Kidney (tissue), 14 donors: ENCODE data around the gene LTC4S. TPM values are rescaled to one million over a fixed set of nuclear protein-coding genes. Genes with fewer than 3 reads are reported as not detected.

ENCODE experiments used
- DNase-seq, 5 donors: peaks; one replicate each; pipeline ENCODE4 v3.0.0-alpha.2; 2013 to 2020
- FAIRE-seq: peaks from 2 replicates; lab custom pipeline; 2012; peaks lifted over from hg19 to GRCh38; lab: Jason Lieb, UNC
- H3K27ac ChIP-seq, 2 donors: one replicate each; pipeline ENCODE4 v1.7.0; 2013; ENCODE audit warnings: low read depth in 2 of 2, low read length in 2 of 2, inconsistent platforms in 1 of 2
- H3K27me3 ChIP-seq: one replicate; pipeline ENCODE4 v1.7.1; 2013; ENCODE audit warnings: low read length, inconsistent platforms; ENCODE audit not compliant: control insufficient read depth, insufficient read depth
- H3K36me3 ChIP-seq, 3 donors: one replicate each; pipeline versions ENCODE4 v1.7.0 to v1.7.1; 2013; ENCODE audit warnings: low read length in 3 of 3, control low read depth in 1 of 3, inconsistent platforms in 1 of 3; ENCODE audit not compliant: insufficient read depth in 3 of 3, control insufficient read depth in 2 of 3
- H3K4me1 ChIP-seq, 3 donors: one replicate each; pipeline versions ENCODE4 v1.7.0 to v1.7.1; 2013; ENCODE audit warnings: low read length in 3 of 3, inconsistent platforms in 1 of 3, low read depth in 1 of 3; ENCODE audit not compliant: control insufficient read depth in 2 of 3, insufficient read depth in 2 of 3
- H3K4me3 ChIP-seq, 3 donors: one replicate each; pipeline versions ENCODE4 v1.7.0 to v1.8.1; 2013; ENCODE audit warnings: low read length in 3 of 3, control low read depth in 1 of 3, inconsistent platforms in 1 of 3
- H3K9ac ChIP-seq, 3 donors: one replicate each; pipeline versions ENCODE4 v1.7.0 to v1.7.1; 2013; ENCODE audit warnings: low read length in 3 of 3, control low read depth in 1 of 3, inconsistent platforms in 1 of 3
- H3K9me3 ChIP-seq, 3 donors: one replicate each; pipeline versions ENCODE4 v1.7.0 to v1.7.1; 2013; ENCODE audit warnings: low read length in 3 of 3, control low read depth in 1 of 3, inconsistent platforms in 1 of 3; ENCODE audit not compliant: control insufficient read depth in 2 of 3, insufficient read depth in 1 of 3
- intact Hi-C: fragments of 100-400 bp; cut with DNase I; formaldehyde crosslinking; loops from one replicate; pipeline ENCODE4 v1.11.1; 2022
- polyA plus RNA-seq: library from polyadenylated mRNA; stranded (reverse); fragments of 350-450 nt; fragmentation: Illumina TruSeq; extraction: RNeasy Lipid Tissue Mini Kit (QIAGEN cat#74804); gene quantifications from one replicate; pipeline ENCODE4 v1.2.3, GENCODE V29; 2014; ENCODE audit warnings: low read depth, low replicate concordance; ENCODE audit not compliant: insufficient read depth
- total RNA-seq: library from RNA; stranded (reverse); fragmentation: NEBNext Ultra II Directional; extraction: Animal tissue kit (Norgen Biotek cat#: 25700); gene quantifications from one replicate; pipeline ENCODE4 v1.2.1, GENCODE V29; 2021
- TF ChIP-seq, protein P1 (sequence below): IDR thresholded peaks from 3 replicates; pipeline ENCODE4 v1.5.1; 2012; ENCODE audit warnings: mild to moderate bottlenecking, moderate library complexity, borderline replicate concordance; ENCODE audit not compliant: insufficient read depth; ENCODE audit errors: extremely low read depth
- donor health status: control.
- donor health status: control.
- donor health status: control.
- donor health status: control.
- donor health status: control.
- donor health status: DM: yes; HTN: yes; CAD: no.
- donor health status: Normal renal cell carcinoma (clear cell type).

The LTC4S gene
- total and polyA plus RNA-seq, 2 donors from 2014 or later = 20.1 to 30.6 TPM

DNA sequence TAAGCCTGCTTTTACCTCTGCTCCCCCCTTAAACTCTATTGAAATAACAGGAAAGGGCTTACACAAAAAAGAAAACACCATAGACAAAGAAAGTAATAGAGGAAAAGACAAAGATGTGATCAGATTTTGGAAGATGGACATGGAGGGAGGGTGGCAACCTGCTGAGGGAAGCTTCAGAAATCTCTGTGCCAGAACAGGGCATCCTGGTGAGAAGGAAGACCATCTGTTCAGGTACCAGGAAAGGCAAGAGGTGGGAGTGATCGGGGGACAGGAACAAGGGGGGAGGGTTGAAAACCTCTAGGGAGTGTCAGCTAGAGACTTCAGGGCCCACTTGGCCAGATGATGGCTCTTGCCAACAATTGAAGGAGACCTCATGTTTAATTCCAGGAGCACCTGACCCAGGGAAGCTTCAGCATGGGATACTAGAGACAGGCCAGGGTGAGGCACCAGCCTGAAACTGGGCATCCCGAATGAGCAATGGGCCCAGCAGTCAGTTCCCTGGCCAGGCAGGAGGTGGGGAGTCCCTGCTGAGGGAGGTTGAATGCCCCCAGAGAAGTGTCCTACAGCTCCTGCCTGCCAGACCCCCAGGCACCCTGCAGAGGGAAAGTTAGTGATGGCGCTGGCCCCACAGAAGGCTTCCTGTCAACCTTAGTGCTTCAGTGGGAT lies 35.1 kb downstream of the LTC4S start:
- intact Hi-C loops = no loop called here
- H3K36me3 ChIP-seq = peaks cover 11 to 82% (median 53%) of the 10 kb centered on the region in 3 donors
- DNase-seq (peak in 1 of 5 donors; percentile 24), FAIRE-seq (no peak)
- no peak overlapping the region for H3K4me3 ChIP-seq
- TF ChIP-seq, protein P1, sequence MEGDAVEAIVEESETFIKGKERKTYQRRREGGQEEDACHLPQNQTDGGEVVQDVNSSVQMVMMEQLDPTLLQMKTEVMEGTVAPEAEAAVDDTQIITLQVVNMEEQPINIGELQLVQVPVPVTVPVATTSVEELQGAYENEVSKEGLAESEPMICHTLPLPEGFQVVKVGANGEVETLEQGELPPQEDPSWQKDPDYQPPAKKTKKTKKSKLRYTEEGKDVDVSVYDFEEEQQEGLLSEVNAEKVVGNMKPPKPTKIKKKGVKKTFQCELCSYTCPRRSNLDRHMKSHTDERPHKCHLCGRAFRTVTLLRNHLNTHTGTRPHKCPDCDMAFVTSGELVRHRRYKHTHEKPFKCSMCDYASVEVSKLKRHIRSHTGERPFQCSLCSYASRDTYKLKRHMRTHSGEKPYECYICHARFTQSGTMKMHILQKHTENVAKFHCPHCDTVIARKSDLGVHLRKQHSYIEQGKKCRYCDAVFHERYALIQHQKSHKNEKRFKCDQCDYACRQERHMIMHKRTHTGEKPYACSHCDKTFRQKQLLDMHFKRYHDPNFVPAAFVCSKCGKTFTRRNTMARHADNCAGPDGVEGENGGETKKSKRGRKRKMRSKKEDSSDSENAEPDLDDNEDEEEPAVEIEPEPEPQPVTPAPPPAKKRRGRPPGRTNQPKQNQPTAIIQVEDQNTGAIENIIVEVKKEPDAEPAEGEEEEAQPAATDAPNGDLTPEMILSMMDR = no peak
- H3K27me3 ChIP-seq = no peaks in the 10 kb centered on the region
- H3K27ac ChIP-seq = no peak overlapping the region
- no peak overlapping the region for H3K9ac ChIP-seq
- H3K9me3 ChIP-seq = no peaks in the 10 kb centered on the region
- peaks cover 0 to 30% (median 22%) of the 10 kb centered on the region in 3 donors for H3K4me1 ChIP-seq

DNA sequence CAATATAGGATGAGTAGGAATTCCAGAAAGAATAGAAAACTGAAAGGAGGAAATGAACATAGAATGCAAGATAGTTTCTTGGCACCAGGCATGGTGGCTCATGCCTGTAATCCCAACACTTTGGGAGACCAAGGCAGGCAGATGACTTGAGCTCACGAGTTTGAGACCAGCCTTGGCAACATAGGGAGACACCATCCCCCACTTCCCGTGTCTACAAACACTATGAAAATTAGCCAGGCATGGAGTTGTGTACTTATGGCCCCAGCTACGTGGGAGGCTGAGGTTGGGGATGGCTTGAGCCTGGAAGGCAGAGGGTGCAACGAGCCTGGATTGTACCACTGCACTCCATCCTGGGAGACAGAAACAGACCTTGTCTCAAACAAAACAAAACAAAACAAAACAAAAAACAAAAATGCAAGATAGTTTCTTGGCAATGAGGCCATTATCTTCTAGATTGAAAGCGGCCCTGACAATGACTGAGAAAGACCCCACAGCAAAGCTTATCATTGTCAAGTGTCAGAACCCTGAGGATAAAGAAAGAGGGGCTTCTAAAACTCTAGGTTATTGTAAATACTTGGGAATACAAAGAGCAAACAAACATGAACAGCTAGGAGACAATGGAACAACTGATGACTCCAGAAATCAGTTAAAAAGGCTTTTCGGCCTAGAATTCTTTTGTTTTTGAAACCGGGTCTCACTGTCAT lies 36.1 kb downstream of the LTC4S start:
- Histone ChIP-seq H3K27ac (no peak overlapping the region), H3K4me3 (no peak overlapping the region), H3K9me3 (no peaks in the 10 kb centered on the region), H3K4me1 (peaks cover 0 to 25% (median 15%) of the 10 kb centered on the region in 3 donors), H3K36me3 (peaks cover 8 to 72% (median 49%) of the 10 kb centered on the region in 3 donors), H3K9ac (no peak overlapping the region), H3K27me3 (no peaks in the 10 kb centered on the region)
- intact Hi-C loops = no loop called here
- FAIRE-seq = no peak
- TF ChIP-seq, protein P1 = no peak
- DNase-seq = peak in 2 of 5 donors; percentile 4 to 42

- Histone ChIP-seq H3K27ac (no peak overlapping the region), H3K36me3 (peaks cover 8 to 63% (median 41%) of the 10 kb centered on the region in 3 donors), H3K9ac (no peak overlapping the region), H3K4me1 (peaks cover 0 to 17% (median 4%) of the 10 kb centered on the region in 3 donors), H3K9me3 (no peaks in the 10 kb centered on the region), H3K27me3 (no peaks in the 10 kb centered on the region), H3K4me3 (no peak overlapping the region)
- no peak for FAIRE-seq
- TF ChIP-seq, protein P1 = no peak
- DNase-seq = peak in 1 of 5 donors; percentile 17
- intact Hi-C loops = no loop called here
Measured at GRCh38 chr5:179830818-179831468, 37.2 kb downstream of the LTC4S start.
